ENCODE measurements around the gene PCMTD2.

Gene PCMTD2

GRCh38 chr20:64255361-64256281, at the start of gene PCMTD2 (continued):
- TF ChIP-seq REST (tag by site-specific recombination; IDR thresholded peaks at IDR 0.05): 0 out of 2 replicates have a peak, but pooled peaks have one; percentile 16
- peak; percentile 24; the same call in 1 of the 2 replicates for TF ChIP-seq ZBTB11 (tag by site-specific recombination; conservative IDR thresholded peaks at IDR 0.05; ENCODE audit: low read depth)
- peak; percentile 37 for TF ChIP-seq GLIS1 (tag by site-specific recombination; IDR thresholded peaks at IDR 0.05)
- TF ChIP-seq ZFP69B (tag by site-specific recombination; IDR thresholded peaks at IDR 0.05): peak; percentile 100
- peak; percentile 28; the same call in 1 of the 2 replicates for TF ChIP-seq INSM2 (tag by site-specific recombination; IDR thresholded peaks at IDR 0.05)
- TF ChIP-seq ZNF10 (tag by site-specific recombination; IDR thresholded peaks at IDR 0.05): peak; percentile 79
- TF ChIP-seq YY1 (tag by site-specific recombination; IDR thresholded peaks at IDR 0.05): peak; percentile 82
- TF ChIP-seq ZNF394 (tag by site-specific recombination; IDR thresholded peaks at IDR 0.05; ENCODE audit: borderline replicate concordance): no peak
- TF ChIP-seq ZNF449 (tag by site-specific recombination; IDR thresholded peaks at IDR 0.05): no peak
- peak; percentile 60 for TF ChIP-seq CTCF (tag by site-specific recombination; IDR thresholded peaks at IDR 0.05)
- TF ChIP-seq HIC1 (tag by site-specific recombination; IDR thresholded peaks at IDR 0.05): peak; percentile 48; the same call in 1 of the 2 replicates
- TF ChIP-seq ZNF239 (tag by site-specific recombination; IDR thresholded peaks at IDR 0.05): no peak
- TF ChIP-seq ZFHX2 (tag by site-specific recombination; conservative IDR thresholded peaks at IDR 0.05): peak; percentile 32
- TF ChIP-seq ZBTB20 (tag by site-specific recombination; IDR thresholded peaks at IDR 0.05): peak; percentile 76
- peak; percentile 51 for TF ChIP-seq ZBTB10 (tag by site-specific recombination; IDR thresholded peaks at IDR 0.05)
- TF ChIP-seq KLF16 (tag by site-specific recombination; IDR thresholded peaks at IDR 0.05): peak; percentile 60; the same call in 1 of the 2 replicates
- peak; percentile 76 for TF ChIP-seq YY2 (tag by site-specific recombination; IDR thresholded peaks at IDR 0.05)
- no peak for TF ChIP-seq SP3 (tag by site-specific recombination; IDR thresholded peaks at IDR 0.05)
- peak; percentile 44; the same call in 1 of the 2 replicates for TF ChIP-seq ZNF24 (tag by site-specific recombination; IDR thresholded peaks at IDR 0.05)
- TF ChIP-seq SETDB1 (IDR thresholded peaks at IDR 0.05; ENCODE audit: insufficient read length, low read length): no peak
